ENCODE measurements around the gene OSBPL2. TPM values are rescaled to one million over a fixed set of nuclear protein-coding genes. Genes with fewer than 3 reads are reported as not detected.

OSBPL2 gene
- total RNA-seq, 1 experiment from 2014 or later = 115 TPM

- CTCF ChIA-PET = no interaction called here
- no peaks in the 10 kb centered on the region for H3K9me3 Mint-ChIP-seq (ENCODE audit: low read depth, unreplicated experiment)
- peaks cover 52% of the 10 kb centered on the region for H3K36me3 Mint-ChIP-seq (ENCODE audit: insufficient read depth, unreplicated experiment)
- BruUV-seq (replicated peaks) = no TSS peak
- peaks cover 56% of the 10 kb centered on the region for H3K4me1 Mint-ChIP-seq (ENCODE audit: low read depth, unreplicated experiment)
- peaks cover 13% of the 10 kb centered on the region for H3K27me3 Mint-ChIP-seq (ENCODE audit: unreplicated experiment)
- intact Hi-C loops (cut with micrococcal nuclease; ENCODE audit: unreplicated experiment) = no loop called here
- TF ChIP-seq, protein P1, sequence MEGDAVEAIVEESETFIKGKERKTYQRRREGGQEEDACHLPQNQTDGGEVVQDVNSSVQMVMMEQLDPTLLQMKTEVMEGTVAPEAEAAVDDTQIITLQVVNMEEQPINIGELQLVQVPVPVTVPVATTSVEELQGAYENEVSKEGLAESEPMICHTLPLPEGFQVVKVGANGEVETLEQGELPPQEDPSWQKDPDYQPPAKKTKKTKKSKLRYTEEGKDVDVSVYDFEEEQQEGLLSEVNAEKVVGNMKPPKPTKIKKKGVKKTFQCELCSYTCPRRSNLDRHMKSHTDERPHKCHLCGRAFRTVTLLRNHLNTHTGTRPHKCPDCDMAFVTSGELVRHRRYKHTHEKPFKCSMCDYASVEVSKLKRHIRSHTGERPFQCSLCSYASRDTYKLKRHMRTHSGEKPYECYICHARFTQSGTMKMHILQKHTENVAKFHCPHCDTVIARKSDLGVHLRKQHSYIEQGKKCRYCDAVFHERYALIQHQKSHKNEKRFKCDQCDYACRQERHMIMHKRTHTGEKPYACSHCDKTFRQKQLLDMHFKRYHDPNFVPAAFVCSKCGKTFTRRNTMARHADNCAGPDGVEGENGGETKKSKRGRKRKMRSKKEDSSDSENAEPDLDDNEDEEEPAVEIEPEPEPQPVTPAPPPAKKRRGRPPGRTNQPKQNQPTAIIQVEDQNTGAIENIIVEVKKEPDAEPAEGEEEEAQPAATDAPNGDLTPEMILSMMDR (IDR thresholded peaks at IDR 0.05; ENCODE audit: unreplicated experiment) = no peak
- DNase-seq = peak; percentile 64
- peak overlapping the region; percentile 88 for H3K4me3 Mint-ChIP-seq (ENCODE audit: low read depth, unreplicated experiment)
- peak overlapping the region; percentile 94 for H3K27ac Mint-ChIP-seq (ENCODE audit: unreplicated experiment)
These were observed 402 bp downstream of the OSBPL2 start for GRCh38 chr20:62238569-62239277.

GRCh38 chr20:62239278-62239879 is 1.1 kb downstream of the OSBPL2 start:
- Mint-ChIP-seq H3K36me3 (ENCODE audit: insufficient read depth, unreplicated experiment) (peaks cover 58% of the 10 kb centered on the region), H3K27ac (ENCODE audit: unreplicated experiment) (peak overlapping the region; percentile 84), H3K9me3 (ENCODE audit: low read depth, unreplicated experiment) (no peaks in the 10 kb centered on the region), H3K4me3 (ENCODE audit: low read depth, unreplicated experiment) (peak overlapping the region; percentile 88), H3K4me1 (ENCODE audit: low read depth, unreplicated experiment) (peaks cover 56% of the 10 kb centered on the region), H3K27me3 (ENCODE audit: unreplicated experiment) (peaks cover 13% of the 10 kb centered on the region)
- TF ChIP-seq, protein P1 (IDR thresholded peaks at IDR 0.05; ENCODE audit: unreplicated experiment) = no peak
- intact Hi-C loops (cut with micrococcal nuclease; ENCODE audit: unreplicated experiment) = no loop called here
- no TSS peak for BruUV-seq (replicated peaks)
- CTCF ChIA-PET = interaction anchor here (0.6 kb wide), 1 partner anchor 13 kb away, joined by 3 read pairs; no protein-coding TSS in a partner anchor
- peak; percentile 40 for DNase-seq

- Mint-ChIP-seq H3K36me3 (ENCODE audit: insufficient read depth, unreplicated experiment) (peaks cover 64% of the 10 kb centered on the region), H3K9me3 (ENCODE audit: low read depth, unreplicated experiment) (no peaks in the 10 kb centered on the region), H3K4me1 (ENCODE audit: low read depth, unreplicated experiment) (peaks cover 56% of the 10 kb centered on the region), H3K4me3 (ENCODE audit: low read depth, unreplicated experiment) (peak overlapping the region; percentile 88), H3K27me3 (ENCODE audit: unreplicated experiment) (peaks cover 13% of the 10 kb centered on the region), H3K27ac (ENCODE audit: unreplicated experiment) (peak overlapping the region; percentile 84)
- TF ChIP-seq, protein P1 (IDR thresholded peaks at IDR 0.05; ENCODE audit: unreplicated experiment) = no peak
- no peak for DNase-seq
- BruUV-seq (replicated peaks) = TSS peak; percentile 45
- intact Hi-C loops (cut with micrococcal nuclease; ENCODE audit: unreplicated experiment) = no loop called here
- CTCF ChIA-PET = interaction anchor here (0.6 kb wide), 1 partner anchor 12 kb away, joined by 3 read pairs; no protein-coding TSS in a partner anchor
These were observed 1.8 kb downstream of the OSBPL2 start for GRCh38 chr20:62240020-62240685.

DNA sequence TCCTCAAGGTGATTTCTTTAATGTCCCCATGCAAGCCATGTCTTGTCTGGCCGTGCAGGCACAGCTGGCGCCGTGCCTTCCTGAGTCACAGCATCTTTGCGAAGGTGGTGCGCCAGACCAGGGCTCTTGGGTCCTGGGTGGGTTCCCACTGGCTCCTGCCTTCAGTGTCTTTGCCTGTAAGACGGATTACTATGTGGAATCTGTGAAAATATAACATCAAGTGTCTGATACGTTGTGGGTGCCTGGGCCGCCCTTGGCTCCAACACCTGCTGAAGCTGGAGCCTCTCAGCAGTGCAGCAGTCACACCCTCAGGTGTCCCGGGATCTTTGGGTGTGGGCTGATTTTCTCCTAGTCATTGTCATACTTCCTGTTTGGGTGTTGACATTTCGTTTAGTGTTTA is 3.2 kb downstream of the OSBPL2 start:
- Mint-ChIP-seq H3K4me3 (ENCODE audit: low read depth, unreplicated experiment) (peak overlapping the region; percentile 88), H3K27ac (ENCODE audit: unreplicated experiment) (peak overlapping the region; percentile 48), H3K9me3 (ENCODE audit: low read depth, unreplicated experiment) (no peaks in the 10 kb centered on the region), H3K36me3 (ENCODE audit: insufficient read depth, unreplicated experiment) (peaks cover 69% of the 10 kb centered on the region), H3K27me3 (ENCODE audit: unreplicated experiment) (peaks cover 2% of the 10 kb centered on the region), H3K4me1 (ENCODE audit: low read depth, unreplicated experiment) (peaks cover 54% of the 10 kb centered on the region)
- CTCF ChIA-PET = interaction anchor here (1.1 kb wide), 1 partner anchor 141 kb away, joined by 3 read pairs; no protein-coding TSS in a partner anchor
- BruUV-seq (replicated peaks) = no TSS peak
- intact Hi-C loops (cut with micrococcal nuclease; ENCODE audit: unreplicated experiment) = no loop called here
- TF ChIP-seq, protein P1 (IDR thresholded peaks at IDR 0.05; ENCODE audit: unreplicated experiment) = no peak
- DNase-seq = peak; percentile 46

All from Calu3 (cell line).